OCI-LY3 (cell line): ENCODE measurements around the gene ATF7IP2.

Source experiments
- H2AFZ ChIP-seq: fragments of 200-600, 300-600 bp; shearing (Covaris generic); 2 replicates; pipeline ENCODE4 v1.6.0; 2014; ENCODE audit warnings: antibody characterized with exemption, low read depth, low read length
- H3K27ac ChIP-seq: fragments of 200-600, 300-600 bp; sonication (generic); 2 replicates; pipeline ENCODE4 v1.5.1; 2014; ENCODE audit warnings: mild to moderate bottlenecking, low read length, moderate library complexity, mixed read lengths
- H3K27me3 ChIP-seq: fragments of 200-600, 300-600 bp; sonication (generic); 2 replicates; pipeline ENCODE4 v1.6.1; 2014; ENCODE audit warnings: low read depth, low read length, mixed read lengths
- H3K36me3 ChIP-seq: fragments of 200-600, 300-600 bp; sonication (generic); replicated peaks from 2 replicates; pipeline ENCODE3; 2014; ENCODE audit warnings: low read depth, low read length, mixed read lengths
- H3K4me1 ChIP-seq: fragments of 300-600, 200-600 bp; sonication (generic); 2 replicates; pipeline ENCODE4 v1.6.1; 2014; ENCODE audit warnings: low read length, mixed read lengths
- H3K4me2 ChIP-seq: fragments of 200-600, 300-600 bp; sonication (generic); 2 replicates; pipeline ENCODE4 v1.6.1; 2014; ENCODE audit warnings: low read length, mixed read lengths
- H3K4me3 ChIP-seq: fragments of 300-600, 200-600 bp; sonication (generic); 2 replicates; pipeline ENCODE4 v1.5.1; 2014; ENCODE audit warnings: antibody characterized with exemption, mild to moderate bottlenecking, low read length, moderate library complexity
- H3K79me2 ChIP-seq: fragments of 300-600, 200-600 bp; shearing (Covaris generic); 2 replicates; pipeline ENCODE4 v1.6.1; 2014; ENCODE audit warnings: mild to moderate bottlenecking, low read length, mixed read lengths
- H3K9ac ChIP-seq: fragments of 300-600, 200-600 bp; shearing (Covaris generic); 2 replicates; pipeline ENCODE4 v1.6.0; 2014; ENCODE audit warnings: mild to moderate bottlenecking, low read length, moderate library complexity
- H3K9me3 ChIP-seq: fragments of 200-600, 300-600 bp; shearing (Covaris generic); 2 replicates; pipeline ENCODE4 v1.6.1; 2014; ENCODE audit warnings: low read length, mixed read lengths; ENCODE audit not compliant: insufficient read depth
- H4K20me1 ChIP-seq: fragments of 200-600, 300-600 bp; sonication (generic); 2 replicates; pipeline ENCODE4 v1.6.1; 2016; ENCODE audit warnings: low read length, mixed read lengths; ENCODE audit not compliant: insufficient read depth
- EZH2phosphoT487 ChIP-seq: fragments of 200-600 bp; shearing (Covaris generic); IDR thresholded peaks from 2 replicates; pipeline ENCODE4 v1.6.1; 2018; ENCODE audit warnings: antibody characterized with exemption, mixed run types, low read depth
- TF ChIP-seq, protein P1 (sequence below): fragments of 200-600, 300-600 bp; sonication (generic); IDR thresholded peaks from 2 replicates; pipeline ENCODE4 v1.5.1; 2014; ENCODE audit warnings: antibody characterized with exemption, low read length, low read depth

The ATF7IP2 gene

DNA sequence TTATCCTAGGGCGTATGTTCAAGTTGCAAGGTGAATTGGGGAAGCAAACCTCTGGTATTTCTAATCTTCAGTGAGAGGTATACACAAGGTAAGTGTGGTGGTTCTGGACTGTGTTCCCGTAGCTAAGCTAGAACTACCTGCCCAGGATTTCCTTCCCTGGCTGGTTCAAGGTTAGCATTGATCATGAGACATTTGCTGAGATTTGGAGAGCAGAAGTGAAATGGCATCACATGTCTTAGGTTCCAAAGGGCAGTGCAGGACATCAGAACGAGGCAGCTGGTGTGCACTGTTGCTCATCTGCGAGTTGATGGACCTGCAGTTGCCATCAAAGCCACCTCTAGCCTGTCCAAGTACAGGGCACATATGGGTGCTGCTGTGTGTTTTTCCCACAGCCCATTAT lies 99.3 kb downstream of the ATF7IP2 start:
- no peak overlapping the region for H3K4me2 ChIP-seq
- peaks cover 7% of the 10 kb centered on the region; the same call in 1 of the 2 replicates for H3K9me3 ChIP-seq
- no peak overlapping the region for H3K4me3 ChIP-seq
- no peaks in the 10 kb centered on the region for H4K20me1 ChIP-seq
- H3K4me1 ChIP-seq: peaks cover 14% of the 10 kb centered on the region
- H3K27ac ChIP-seq: peak overlapping the region; percentile 63
- H3K9ac ChIP-seq: no peak overlapping the region
- no peaks in the 10 kb centered on the region for H3K27me3 ChIP-seq
- H3K79me2 ChIP-seq: no peaks in the 10 kb centered on the region
- H2AFZ ChIP-seq: no peak overlapping the region
- TF ChIP-seq EZH2phosphoT487: no peak
- TF ChIP-seq, protein P1, sequence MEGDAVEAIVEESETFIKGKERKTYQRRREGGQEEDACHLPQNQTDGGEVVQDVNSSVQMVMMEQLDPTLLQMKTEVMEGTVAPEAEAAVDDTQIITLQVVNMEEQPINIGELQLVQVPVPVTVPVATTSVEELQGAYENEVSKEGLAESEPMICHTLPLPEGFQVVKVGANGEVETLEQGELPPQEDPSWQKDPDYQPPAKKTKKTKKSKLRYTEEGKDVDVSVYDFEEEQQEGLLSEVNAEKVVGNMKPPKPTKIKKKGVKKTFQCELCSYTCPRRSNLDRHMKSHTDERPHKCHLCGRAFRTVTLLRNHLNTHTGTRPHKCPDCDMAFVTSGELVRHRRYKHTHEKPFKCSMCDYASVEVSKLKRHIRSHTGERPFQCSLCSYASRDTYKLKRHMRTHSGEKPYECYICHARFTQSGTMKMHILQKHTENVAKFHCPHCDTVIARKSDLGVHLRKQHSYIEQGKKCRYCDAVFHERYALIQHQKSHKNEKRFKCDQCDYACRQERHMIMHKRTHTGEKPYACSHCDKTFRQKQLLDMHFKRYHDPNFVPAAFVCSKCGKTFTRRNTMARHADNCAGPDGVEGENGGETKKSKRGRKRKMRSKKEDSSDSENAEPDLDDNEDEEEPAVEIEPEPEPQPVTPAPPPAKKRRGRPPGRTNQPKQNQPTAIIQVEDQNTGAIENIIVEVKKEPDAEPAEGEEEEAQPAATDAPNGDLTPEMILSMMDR: no peak
- H3K36me3 ChIP-seq: peaks cover 37% of the 10 kb centered on the region

DNA sequence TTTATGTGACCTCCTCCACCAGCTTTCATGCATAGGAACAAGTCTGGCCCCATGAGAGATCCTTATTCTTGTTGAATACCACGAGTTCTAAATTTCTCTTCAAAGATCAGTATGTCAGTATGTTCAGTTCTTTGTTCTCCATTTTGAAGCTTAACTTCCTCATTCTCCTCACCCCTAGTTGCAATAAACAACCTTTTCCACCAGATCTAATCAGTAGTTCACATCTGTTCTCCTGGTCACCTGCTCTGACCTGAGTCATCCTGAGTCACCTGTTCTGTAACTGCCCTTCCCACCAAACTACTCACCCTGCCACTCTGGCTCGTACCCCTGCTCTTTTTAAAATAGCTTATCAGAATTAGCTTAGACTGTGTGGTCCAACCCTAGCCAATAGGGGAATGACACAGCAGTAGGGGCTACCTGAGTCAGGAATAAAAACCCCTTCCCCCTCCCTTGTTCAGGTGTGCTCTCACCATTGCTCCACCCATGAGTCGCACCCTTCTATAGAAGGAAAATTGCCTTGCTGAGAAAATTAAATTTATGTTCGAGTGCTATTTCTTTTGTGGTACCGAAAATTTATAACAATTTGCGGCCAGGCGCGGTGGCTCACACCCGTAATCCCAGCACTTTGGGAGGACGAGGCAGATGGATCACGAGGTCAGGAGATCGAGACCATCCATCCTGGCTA lies 100.0 kb downstream of the ATF7IP2 start:
- no peak overlapping the region for H3K9ac ChIP-seq
- no peak overlapping the region for H3K4me2 ChIP-seq
- H4K20me1 ChIP-seq: no peaks in the 10 kb centered on the region
- H3K27ac ChIP-seq: peak overlapping the region; percentile 63
- H3K36me3 ChIP-seq: peaks cover 37% of the 10 kb centered on the region
- H3K27me3 ChIP-seq: no peaks in the 10 kb centered on the region
- no peaks in the 10 kb centered on the region for H3K79me2 ChIP-seq
- no peak overlapping the region for H3K4me3 ChIP-seq
- no peak for TF ChIP-seq EZH2phosphoT487
- TF ChIP-seq, protein P1: no peak
- no peak overlapping the region; the same call in 1 of the 2 replicates for H2AFZ ChIP-seq
- peaks cover 7% of the 10 kb centered on the region; the same call in 1 of the 2 replicates for H3K9me3 ChIP-seq
- H3K4me1 ChIP-seq: peaks cover 14% of the 10 kb centered on the region

DNA sequence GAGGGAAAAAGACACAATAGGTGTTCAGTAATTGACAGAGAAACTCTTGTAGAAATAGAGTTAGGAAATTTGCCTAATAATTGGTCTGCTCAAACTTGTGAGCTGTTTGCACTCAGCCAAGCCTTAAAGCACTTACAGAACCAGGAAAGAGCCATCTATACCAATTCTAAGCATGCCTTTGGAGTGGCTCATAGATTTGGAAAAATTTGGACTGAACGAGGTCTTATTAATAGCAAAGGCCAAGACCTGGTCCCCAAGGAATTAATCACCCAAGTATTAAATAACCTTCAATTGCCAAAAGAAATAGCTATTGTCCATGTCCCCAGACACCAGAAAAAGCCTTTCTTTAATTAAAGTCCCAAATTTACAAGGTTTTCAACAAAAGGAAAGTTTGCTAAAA lies 104.3 kb downstream of the ATF7IP2 start:
- TF ChIP-seq, protein P1: no peak
- no peak for TF ChIP-seq EZH2phosphoT487
- Histone ChIP-seq H3K79me2 (no peaks in the 10 kb centered on the region), H3K27me3 (no peaks in the 10 kb centered on the region), H4K20me1 (no peaks in the 10 kb centered on the region), H2AFZ (no peak overlapping the region), H3K36me3 (peaks cover 9% of the 10 kb centered on the region), H3K4me2 (no peak overlapping the region), H3K9ac (no peak overlapping the region), H3K4me3 (no peak overlapping the region), H3K9me3 (peaks cover 6% of the 10 kb centered on the region; the same call in 1 of the 2 replicates), H3K4me1 (peaks cover 14% of the 10 kb centered on the region), H3K27ac (no peak overlapping the region)

DNA sequence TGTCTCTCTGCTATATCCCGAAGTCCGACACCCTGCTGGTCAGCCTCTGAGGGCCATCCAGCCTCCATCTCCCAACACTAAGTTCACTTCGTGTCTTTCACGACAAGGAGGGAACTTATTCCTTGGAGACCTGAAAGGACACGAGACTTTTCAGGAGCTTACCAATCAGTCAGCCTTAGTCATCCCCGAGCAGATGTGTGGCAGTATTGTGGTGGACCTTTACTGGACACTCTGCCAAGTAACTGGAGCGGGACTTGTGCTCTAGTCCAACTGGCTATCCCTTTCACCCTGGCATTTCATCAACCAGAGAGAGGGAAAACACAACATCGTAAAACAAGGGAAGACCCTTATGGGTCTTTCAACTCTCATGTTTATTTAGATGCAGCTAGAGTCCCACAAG lies 107.4 kb downstream of the ATF7IP2 start:
- no peak overlapping the region for H3K4me2 ChIP-seq
- no peaks in the 10 kb centered on the region for H3K79me2 ChIP-seq
- H4K20me1 ChIP-seq: no peaks in the 10 kb centered on the region
- H3K9me3 ChIP-seq: peaks cover 10% of the 10 kb centered on the region; the same call in 1 of the 2 replicates
- peaks cover 7% of the 10 kb centered on the region; the same call in 1 of the 2 replicates for H3K4me1 ChIP-seq
- H2AFZ ChIP-seq: no peak overlapping the region
- no peak overlapping the region for H3K9ac ChIP-seq
- H3K4me3 ChIP-seq: no peak overlapping the region
- peaks cover 3% of the 10 kb centered on the region for H3K36me3 ChIP-seq
- no peaks in the 10 kb centered on the region for H3K27me3 ChIP-seq
- H3K27ac ChIP-seq: no peak overlapping the region
- TF ChIP-seq, protein P1: no peak
- no peak for TF ChIP-seq EZH2phosphoT487
